HepG2 (cell line): ENCODE measurements around the gene ATF1. TPM values are rescaled to one million over a fixed set of nuclear protein-coding genes. Genes with fewer than 3 reads are reported as not detected.

Experiments used
- ETS1 ChIP-seq: sonication (generic); formaldehyde crosslinking; IDR thresholded peaks from 2 replicates; pipeline ENCODE4 v1.4.0; 2020; ENCODE audit warnings: missing genetic modification reagents
- FIP1L1 ChIP-seq: fragments of 200-400 bp; formaldehyde crosslinking; IDR thresholded peaks from 2 replicates; pipeline ENCODE4 v1.6.1; 2018; ENCODE audit warnings: low read depth, mild to moderate bottlenecking, low read length, moderate library complexity, borderline replicate concordance; ENCODE audit not compliant: insufficient read depth
- JDP2 ChIP-seq: sonication (generic); formaldehyde crosslinking; IDR thresholded peaks from 2 replicates; pipeline ENCODE4 v1.8.1; 2022; ENCODE audit warnings: missing genetic modification reagents, borderline replicate concordance
- KDM1A ChIP-seq: IDR thresholded peaks from 2 replicates; pipeline ENCODE4 v1.6.1; 2016; ENCODE audit warnings: missing compliant biosample characterization
- KLF13 ChIP-seq: sonication (generic); formaldehyde crosslinking; IDR thresholded peaks from 2 replicates; pipeline ENCODE4 v1.4.0; 2020; ENCODE audit warnings: mild to moderate bottlenecking, missing genetic modification reagents
- MTA1 ChIP-seq: sonication (generic); formaldehyde crosslinking; IDR thresholded peaks from 2 replicates; pipeline ENCODE4 v1.4.0; 2020; ENCODE audit warnings: missing genetic modification reagents, mild to moderate bottlenecking, borderline replicate concordance
- MTF1 ChIP-seq: sonication (generic); formaldehyde crosslinking; IDR thresholded peaks from 2 replicates; pipeline ENCODE4 v1.5.0; 2020; ENCODE audit warnings: missing genetic modification reagents
- PCBP1 ChIP-seq: fragments of 200-400 bp; formaldehyde crosslinking; IDR thresholded peaks from 2 replicates; pipeline ENCODE4 v1.6.1; 2017; ENCODE audit warnings: mild to moderate bottlenecking, low read depth, low read length, borderline replicate concordance
- ZFP37 ChIP-seq: sonication (generic); formaldehyde crosslinking; IDR thresholded peaks from 2 replicates; pipeline ENCODE4 v1.4.0; 2020; ENCODE audit warnings: missing genetic modification reagents, borderline replicate concordance
- ZGPAT ChIP-seq: IDR thresholded peaks from 2 replicates; pipeline ENCODE4 v1.6.1; 2016; ENCODE audit warnings: mild to moderate bottlenecking
- ZMYM2 ChIP-seq: sonication (generic); formaldehyde crosslinking; IDR thresholded peaks from 2 replicates; pipeline ENCODE4 v1.8.0; 2022; ENCODE audit warnings: mild to moderate bottlenecking, missing genetic modification reagents
- ZNF121 ChIP-seq: sonication (generic); formaldehyde crosslinking; IDR thresholded peaks from 2 replicates; pipeline ENCODE4 v1.5.0; 2020; ENCODE audit warnings: mild to moderate bottlenecking, missing genetic modification reagents
- ZNF44 ChIP-seq: sonication (generic); formaldehyde crosslinking; IDR thresholded peaks from 2 replicates; pipeline ENCODE4 v1.5.1; 2020; ENCODE audit warnings: mild to moderate bottlenecking, missing genetic modification reagents
- ZNF484 ChIP-seq: sonication (generic); formaldehyde crosslinking; IDR thresholded peaks from 2 replicates; pipeline ENCODE4 v1.5.1; 2020; ENCODE audit warnings: mild to moderate bottlenecking, low read depth, missing genetic modification reagents, borderline replicate concordance
- ZSCAN12 ChIP-seq: sonication (generic); formaldehyde crosslinking; IDR thresholded peaks from 2 replicates; pipeline ENCODE4 v1.9.0; 2021; ENCODE audit warnings: mild to moderate bottlenecking, missing genetic modification reagents
- polyA plus RNA-seq, 8 experiments: library from polyadenylated mRNA; depleted of rRNA in 3 of 8; stranded (reverse) in 7 of 8; unstranded in 1 of 8; fragments of >200 nt; fragmentation: Illumina TruSeq in 4 of 8; extraction: Trizol in 4 of 8; gene quantifications; 2 replicates each; pipeline versions ENCODE4 v1.2.1 to v1.2.3, GENCODE V29; 2011 to 2016; ENCODE audit warnings: low read depth in 4 of 8, missing spikeins in 1 of 8, mixed read lengths in 1 of 8; ENCODE audit not compliant: insufficient read depth in 1 of 8
- total RNA-seq, 5 experiments: library from RNA; depleted of rRNA; stranded (reverse); fragments of >200 nt; fragmentation: Illumina TruSeq; extraction: Trizol; gene quantifications; 2 replicates each; pipeline ENCODE4 v1.2.3, GENCODE V29; 2016; ENCODE audit warnings: low read depth in 1 of 5
- TF ChIP-seq, protein P1 (sequence below): sonication (generic); formaldehyde crosslinking; IDR thresholded peaks from 2 replicates; pipeline ENCODE4 v1.4.0; 2020; ENCODE audit warnings: low read depth, mild to moderate bottlenecking, missing genetic modification reagents
- TF ChIP-seq, protein P2 (sequence below): sonication (generic); formaldehyde crosslinking; IDR thresholded peaks from 2 replicates; pipeline ENCODE4 v1.5.0; 2020; ENCODE audit warnings: mild to moderate bottlenecking, missing genetic modification reagents
- TF ChIP-seq, protein P3 (sequence below): sonication (generic); formaldehyde crosslinking; IDR thresholded peaks from 2 replicates; pipeline ENCODE4 v1.5.0; 2020; ENCODE audit warnings: mild to moderate bottlenecking, missing genetic modification reagents, moderate library complexity
- TF ChIP-seq, protein P4 (sequence below): sonication (generic); formaldehyde crosslinking; IDR thresholded peaks from 2 replicates; pipeline ENCODE4 v1.5.0; 2020; ENCODE audit warnings: mild to moderate bottlenecking, missing genetic modification reagents, borderline replicate concordance

The ATF1 gene
- total and polyA plus RNA-seq, 2 of the 13 experiments (the other 11 are each of a cell fraction or from before 2014, with no cell fraction given): 29.3 to 52.0 TPM

DNA sequence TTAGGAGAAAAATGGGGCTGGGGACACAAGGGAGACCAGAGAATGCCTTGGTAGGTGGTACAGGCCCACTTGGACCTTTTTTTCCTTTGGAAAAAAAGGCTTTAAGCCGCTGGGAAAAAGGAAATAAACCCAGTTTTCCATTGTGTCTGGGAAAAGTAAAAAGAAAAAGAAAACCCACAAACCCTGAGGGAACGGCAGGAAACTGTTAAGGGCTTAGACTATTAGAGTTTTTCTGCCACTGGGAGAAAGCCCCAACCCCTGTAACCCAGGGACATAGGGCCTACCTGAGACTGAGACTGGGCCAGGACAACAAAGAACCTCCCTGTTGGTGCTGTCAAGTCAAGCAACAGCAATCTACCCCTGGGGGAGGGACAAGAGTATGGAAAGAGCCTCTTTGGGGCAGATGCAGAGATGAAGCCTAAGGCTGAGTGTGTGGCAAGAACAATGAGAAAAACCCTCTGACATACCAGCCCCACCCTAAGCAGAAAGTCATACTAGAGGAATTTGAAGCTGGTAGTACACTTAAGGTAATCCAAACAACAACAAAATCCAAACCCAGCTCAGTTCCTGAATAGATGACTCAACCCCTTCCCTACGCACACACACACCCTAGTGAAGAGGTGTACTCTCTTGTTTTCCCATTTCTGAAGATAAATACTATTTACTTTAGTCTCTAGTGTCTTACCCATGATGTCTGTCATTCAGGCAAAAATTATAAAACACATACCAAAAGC, 22.8 kb downstream of the ATF1 start (continued):
- TF ChIP-seq, protein P1, sequence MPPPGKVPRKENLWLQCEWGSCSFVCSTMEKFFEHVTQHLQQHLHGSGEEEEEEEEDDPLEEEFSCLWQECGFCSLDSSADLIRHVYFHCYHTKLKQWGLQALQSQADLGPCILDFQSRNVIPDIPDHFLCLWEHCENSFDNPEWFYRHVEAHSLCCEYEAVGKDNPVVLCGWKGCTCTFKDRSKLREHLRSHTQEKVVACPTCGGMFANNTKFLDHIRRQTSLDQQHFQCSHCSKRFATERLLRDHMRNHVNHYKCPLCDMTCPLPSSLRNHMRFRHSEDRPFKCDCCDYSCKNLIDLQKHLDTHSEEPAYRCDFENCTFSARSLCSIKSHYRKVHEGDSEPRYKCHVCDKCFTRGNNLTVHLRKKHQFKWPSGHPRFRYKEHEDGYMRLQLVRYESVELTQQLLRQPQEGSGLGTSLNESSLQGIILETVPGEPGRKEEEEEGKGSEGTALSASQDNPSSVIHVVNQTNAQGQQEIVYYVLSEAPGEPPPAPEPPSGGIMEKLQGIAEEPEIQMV (CRISPR knock-in tag): no peak
- TF ChIP-seq KDM1A (CRISPR knock-in tag): no peak
- TF ChIP-seq ZNF484 (CRISPR knock-in tag): no peak
- TF ChIP-seq ZNF121 (CRISPR knock-in tag): no peak
- no peak for TF ChIP-seq KLF13
- TF ChIP-seq MTF1: no peak
- TF ChIP-seq ZSCAN12 (CRISPR knock-in tag): no peak
- TF ChIP-seq ZNF44 (CRISPR knock-in tag): no peak
- no peak for TF ChIP-seq MTA1
- TF ChIP-seq, protein P2, sequence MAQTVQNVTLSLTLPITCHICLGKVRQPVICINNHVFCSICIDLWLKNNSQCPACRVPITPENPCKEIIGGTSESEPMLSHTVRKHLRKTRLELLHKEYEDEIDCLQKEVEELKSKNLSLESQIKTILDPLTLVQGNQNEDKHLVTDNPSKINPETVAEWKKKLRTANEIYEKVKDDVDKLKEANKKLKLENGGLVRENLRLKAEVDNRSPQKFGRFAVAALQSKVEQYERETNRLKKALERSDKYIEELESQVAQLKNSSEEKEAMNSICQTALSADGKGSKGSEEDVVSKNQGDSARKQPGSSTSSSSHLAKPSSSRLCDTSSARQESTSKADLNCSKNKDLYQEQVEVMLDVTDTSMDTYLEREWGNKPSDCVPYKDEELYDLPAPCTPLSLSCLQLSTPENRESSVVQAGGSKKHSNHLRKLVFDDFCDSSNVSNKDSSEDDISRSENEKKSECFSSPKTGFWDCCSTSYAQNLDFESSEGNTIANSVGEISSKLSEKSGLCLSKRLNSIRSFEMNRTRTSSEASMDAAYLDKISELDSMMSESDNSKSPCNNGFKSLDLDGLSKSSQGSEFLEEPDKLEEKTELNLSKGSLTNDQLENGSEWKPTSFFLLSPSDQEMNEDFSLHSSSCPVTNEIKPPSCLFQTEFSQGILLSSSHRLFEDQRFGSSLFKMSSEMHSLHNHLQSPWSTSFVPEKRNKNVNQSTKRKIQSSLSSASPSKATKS (CRISPR knock-in tag): no peak
- no peak for TF ChIP-seq FIP1L1
- TF ChIP-seq ZMYM2: no peak
- no peak for TF ChIP-seq PCBP1
- TF ChIP-seq JDP2 (CRISPR knock-in tag): no peak
- TF ChIP-seq, protein P3, sequence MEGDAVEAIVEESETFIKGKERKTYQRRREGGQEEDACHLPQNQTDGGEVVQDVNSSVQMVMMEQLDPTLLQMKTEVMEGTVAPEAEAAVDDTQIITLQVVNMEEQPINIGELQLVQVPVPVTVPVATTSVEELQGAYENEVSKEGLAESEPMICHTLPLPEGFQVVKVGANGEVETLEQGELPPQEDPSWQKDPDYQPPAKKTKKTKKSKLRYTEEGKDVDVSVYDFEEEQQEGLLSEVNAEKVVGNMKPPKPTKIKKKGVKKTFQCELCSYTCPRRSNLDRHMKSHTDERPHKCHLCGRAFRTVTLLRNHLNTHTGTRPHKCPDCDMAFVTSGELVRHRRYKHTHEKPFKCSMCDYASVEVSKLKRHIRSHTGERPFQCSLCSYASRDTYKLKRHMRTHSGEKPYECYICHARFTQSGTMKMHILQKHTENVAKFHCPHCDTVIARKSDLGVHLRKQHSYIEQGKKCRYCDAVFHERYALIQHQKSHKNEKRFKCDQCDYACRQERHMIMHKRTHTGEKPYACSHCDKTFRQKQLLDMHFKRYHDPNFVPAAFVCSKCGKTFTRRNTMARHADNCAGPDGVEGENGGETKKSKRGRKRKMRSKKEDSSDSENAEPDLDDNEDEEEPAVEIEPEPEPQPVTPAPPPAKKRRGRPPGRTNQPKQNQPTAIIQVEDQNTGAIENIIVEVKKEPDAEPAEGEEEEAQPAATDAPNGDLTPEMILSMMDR (CRISPR knock-in tag): no peak
- TF ChIP-seq, protein P4, sequence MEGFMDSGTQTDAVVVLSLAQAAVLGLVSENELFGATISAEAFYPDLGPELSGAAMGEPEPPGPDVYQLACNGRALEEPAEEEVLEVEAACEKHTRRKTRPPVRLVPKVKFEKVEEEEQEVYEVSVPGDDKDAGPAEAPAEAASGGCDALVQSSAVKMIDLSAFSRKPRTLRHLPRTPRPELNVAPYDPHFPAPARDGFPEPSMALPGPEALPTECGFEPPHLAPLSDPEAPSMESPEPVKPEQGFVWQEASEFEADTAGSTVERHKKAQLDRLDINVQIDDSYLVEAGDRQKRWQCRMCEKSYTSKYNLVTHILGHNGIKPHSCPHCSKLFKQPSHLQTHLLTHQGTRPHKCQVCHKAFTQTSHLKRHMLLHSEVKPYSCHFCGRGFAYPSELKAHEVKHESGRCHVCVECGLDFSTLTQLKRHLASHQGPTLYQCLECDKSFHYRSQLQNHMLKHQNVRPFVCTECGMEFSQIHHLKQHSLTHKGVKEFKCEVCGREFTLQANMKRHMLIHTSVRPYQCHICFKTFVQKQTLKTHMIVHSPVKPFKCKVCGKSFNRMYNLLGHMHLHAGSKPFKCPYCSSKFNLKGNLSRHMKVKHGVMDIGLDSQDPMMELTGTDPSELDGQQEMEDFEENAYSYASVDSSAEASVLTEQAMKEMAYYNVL (CRISPR knock-in tag): no peak
- no peak for TF ChIP-seq ETS1 (CRISPR knock-in tag)
- TF ChIP-seq ZGPAT (CRISPR knock-in tag): no peak
- TF ChIP-seq ZFP37 (CRISPR knock-in tag): no peak
